HUDEP-2 (cell line): ENCODE data around the gene ZBTB47.

Experiments used
- DNase-seq, 76 experiments: peaks; one replicate each; lab custom pipeline; 2025; ENCODE audit not compliant: unreplicated experiment in 76 of 76; lab: John Stamatoyannopoulos, UW

Gene ZBTB47

GRCh38 chr3:42683875-42684598 is 30.5 kb downstream of the ZBTB47 start:
- DNase-seq: peak in 32 of 76 experiments; percentile 2 to 67 (median 29)

- DNase-seq: no peak
These were observed 31.3 kb downstream of the ZBTB47 start for GRCh38 chr3:42684632-42685362.

GRCh38 chr3:42685363-42685881 is 31.9 kb downstream of the ZBTB47 start, which contains the start of gene KLHL40:
TSS of gene KLHL40 (plus strand) at chr3:42685537. CDS start at chr3:42685619, 82 bp downstream.
- no peak for DNase-seq

- no peak for DNase-seq
These were observed 32.7 kb downstream of the ZBTB47 start for GRCh38 chr3:42685891-42686820.

- no peak for DNase-seq
These were observed 33.5 kb downstream of the ZBTB47 start for GRCh38 chr3:42686832-42687650.

- no peak for DNase-seq
These were observed 34.5 kb downstream of the ZBTB47 start for GRCh38 chr3:42688016-42688415.

GRCh38 chr3:42688487-42689420 is 35.3 kb downstream of the ZBTB47 start:
- no peak for DNase-seq

GRCh38 chr3:42689421-42690014 is 36.0 kb downstream of the ZBTB47 start:
- DNase-seq: no peak

GRCh38 chr3:42690191-42690590 is 36.7 kb downstream of the ZBTB47 start:
- no peak for DNase-seq

- DNase-seq: no peak
These were observed 37.5 kb downstream of the ZBTB47 start for GRCh38 chr3:42690766-42691680.

- DNase-seq: no peak
These were observed 38.5 kb downstream of the ZBTB47 start for GRCh38 chr3:42691816-42692666.

GRCh38 chr3:42692667-42693529 is 39.4 kb downstream of the ZBTB47 start:
- DNase-seq: no peak

GRCh38 chr3:42693530-42693930 is 40.0 kb downstream of the ZBTB47 start:
- DNase-seq: no peak

GRCh38 chr3:42694366-42694765 is 40.9 kb downstream of the ZBTB47 start:
- no peak for DNase-seq
